GM23248 (cell line): ENCODE measurements around the gene PPP1R37.

Experiments used
- EZH2 ChIP-seq: fragments of 200-600 bp; sonication (generic); IDR thresholded peaks from 2 replicates; pipeline ENCODE4 v1.6.1; 2018; ENCODE audit warnings: antibody characterized with exemption, mild to moderate bottlenecking; ENCODE audit not compliant: insufficient read depth, poor library complexity, severe bottlenecking
- EZH2phosphoT487 ChIP-seq: fragments of 200-600 bp; sonication (generic); IDR thresholded peaks from 2 replicates; pipeline ENCODE4 v1.6.1; 2018; ENCODE audit warnings: antibody characterized with exemption, moderate library complexity, mild to moderate bottlenecking, low read depth; ENCODE audit not compliant: insufficient read depth

DNA sequence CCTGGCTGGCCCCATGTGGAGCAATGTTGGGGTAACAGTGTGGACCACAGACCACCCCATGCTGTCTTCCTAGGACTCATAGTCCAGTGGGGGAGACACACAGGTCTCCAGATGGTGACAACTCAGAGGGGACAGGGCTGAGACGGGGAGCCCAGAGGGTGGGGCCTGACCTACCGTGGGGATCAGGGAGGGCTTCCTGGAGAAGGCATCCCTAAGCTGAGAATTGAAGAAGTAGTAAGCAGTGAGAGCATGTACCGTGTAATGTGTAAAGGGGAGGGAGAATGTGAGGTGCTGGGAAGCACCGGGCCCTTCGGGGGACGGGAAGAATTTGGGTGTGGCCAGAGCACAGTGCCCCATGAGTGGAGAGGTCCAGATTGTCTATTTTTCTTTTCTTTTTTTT is 31.0 kb downstream of the PPP1R37 start:
- no peak for TF ChIP-seq EZH2
- no peak for TF ChIP-seq EZH2phosphoT487
